Naive thymus-derived CD4-positive, alpha-beta T cell (primary cell): ENCODE data around the gene AGRN. TPM values are rescaled to one million over a fixed set of nuclear protein-coding genes. Genes with fewer than 3 reads are reported as not detected.

Experiments
- ATAC-seq: fragments of 150-1000 bp; cut with Tn5 transposase; 2 replicates; pipeline ENCODE4 v1.10.0; 2021; ENCODE audit warnings: mild to moderate bottlenecking, moderate library complexity
- CTCF ChIA-PET: fragments of 350-600 bp; sonication (Branson Sonifier 250); formaldehyde crosslinking; loops from one replicate; lab custom pipeline; 2021; ENCODE audit warnings: antibody characterized with exemption; lab: Charles Lee
- POLR2A ChIA-PET: fragments of 350-600 bp; sonication (Branson Sonifier 250); formaldehyde crosslinking; loops from one replicate; lab custom pipeline; 2021; ENCODE audit warnings: antibody characterized with exemption, inconsistent platforms; lab: Charles Lee
- DNase-seq, 9 donors: peaks; one replicate each; pipeline versions ENCODE4 v3.0.0 to v3.0.0-alpha.2; 2020 to 2022; ENCODE audit warnings: mixed read lengths in 1 of 9
- H3K27ac ChIP-seq: one replicate; pipeline ENCODE4 v1.7.0; 2013; ENCODE audit warnings: mild to moderate bottlenecking, low read depth, low read length, moderate library complexity
- H3K27me3 ChIP-seq, 2 donors: one replicate each; pipeline ENCODE4 v1.7.0; 2013; ENCODE audit warnings: low read length in 2 of 2, mild to moderate bottlenecking in 2 of 2, moderate library complexity in 2 of 2; ENCODE audit not compliant: control insufficient read depth in 2 of 2, insufficient read depth in 2 of 2
- H3K36me3 ChIP-seq, 3 experiments: 1 replicate in 2 of 3; 2 replicates in 1 of 3; pipeline ENCODE4 v1.7.0; 2013; ENCODE audit warnings: low read length in 3 of 3, mild to moderate bottlenecking in 3 of 3, moderate library complexity in 1 of 3; ENCODE audit not compliant: insufficient read depth in 3 of 3, control insufficient read depth in 2 of 3
- H3K4me1 ChIP-seq, 2 donors: one replicate each; pipeline ENCODE4 v1.7.0; 2013; ENCODE audit warnings: low read length in 2 of 2, mild to moderate bottlenecking in 2 of 2, moderate library complexity in 1 of 2; ENCODE audit not compliant: control insufficient read depth in 2 of 2, insufficient read depth in 2 of 2
- H3K4me3 ChIP-seq: 2 replicates; pipeline ENCODE4 v1.7.0; 2013; ENCODE audit warnings: mild to moderate bottlenecking, low read length
- H3K9me3 ChIP-seq, 3 experiments: 1 replicate in 2 of 3; 2 replicates in 1 of 3; pipeline ENCODE4 v1.7.0; 2013; ENCODE audit warnings: low read length in 3 of 3; ENCODE audit not compliant: control insufficient read depth in 2 of 3
- H3K27ac Mint-ChIP-seq, 9 donors: one replicate each; pipeline ENCODE4 v1.8.0; 2020 to 2022; ENCODE audit warnings: mixed read lengths in 9 of 9, mild to moderate bottlenecking in 8 of 9, moderate library complexity in 5 of 9, inconsistent platforms in 2 of 9
- H3K27me3 Mint-ChIP-seq, 5 donors: one replicate each; pipeline ENCODE4 v1.8.0; 2021 to 2022; ENCODE audit warnings: mixed read lengths in 5 of 5, mild to moderate bottlenecking in 1 of 5
- H3K36me3 Mint-ChIP-seq, 5 donors: one replicate each; pipeline ENCODE4 v1.8.0; 2020 to 2022; ENCODE audit warnings: mixed read lengths in 5 of 5, mild to moderate bottlenecking in 3 of 5, inconsistent platforms in 1 of 5
- H3K4me1 Mint-ChIP-seq, 7 donors: one replicate each; pipeline ENCODE4 v1.8.0; 2020 to 2022; ENCODE audit warnings: mixed read lengths in 7 of 7, mild to moderate bottlenecking in 3 of 7, inconsistent platforms in 1 of 7
- H3K4me3 Mint-ChIP-seq, 10 donors: one replicate each; pipeline ENCODE4 v1.8.0; 2020 to 2022; ENCODE audit warnings: mild to moderate bottlenecking in 10 of 10, mixed read lengths in 10 of 10, moderate library complexity in 6 of 10, inconsistent platforms in 2 of 10
- H3K9me3 Mint-ChIP-seq, 11 donors: one replicate each; pipeline ENCODE4 v1.8.0; 2020 to 2022; ENCODE audit warnings: mixed read lengths in 11 of 11, mild to moderate bottlenecking in 4 of 11, inconsistent platforms in 1 of 11, moderate library complexity in 1 of 11
- intact Hi-C, 2 donors: fragments of 100-400 bp; cut with micrococcal nuclease; formaldehyde crosslinking; loops; one replicate each; pipeline ENCODE4 v1.15.1; 2023
- polyA plus RNA-seq, 2 donors: library from polyadenylated mRNA; unstranded; fragments of 300-500 nt; fragmentation: Illumina TruSeq; gene quantifications; one replicate each; pipeline ENCODE4 v1.2.3, GENCODE V29; 2021
- total RNA-seq, 6 experiments: library from RNA in 5 of 6; stranded (reverse) in 5 of 6; gene quantifications; 1 replicate in 5 of 6; 2 replicates in 1 of 6; pipeline ENCODE4 v1.2.3 and lab custom pipeline; 2021 to 2026

Gene AGRN
- total and polyA plus RNA-seq, 7 experiments from 2014 or later, result 0.19 to 10.9 (median 2.7) TPM

GRCh38 chr1:1058921-1059493 lies 39.1 kb downstream of the AGRN start:
- peak overlapping the region; percentile 43 for H3K4me3 ChIP-seq
- no peaks in the 10 kb centered on the region for H3K9me3 ChIP-seq
- peaks cover 4 to 16% of the 10 kb centered on the region in 2 donors for H3K4me1 ChIP-seq
- peaks cover 0 to 19% (median 5%) of the 10 kb centered on the region in 7 donors for H3K4me1 Mint-ChIP-seq
- peak in 2 of 9 donors; percentile 36 for DNase-seq
- H3K27me3 Mint-ChIP-seq, result peaks cover 7 to 35% (median 13%) of the 10 kb centered on the region in 5 donors
- peak overlapping the region in 3 of 9 donors; percentile 31 to 56 (median 55) for H3K27ac Mint-ChIP-seq
- POLR2A ChIA-PET, result no interaction called here
- H3K9me3 Mint-ChIP-seq, result no peaks in the 10 kb centered on the region
- H3K36me3 ChIP-seq, result no peaks in the 10 kb centered on the region
- H3K4me3 Mint-ChIP-seq, result peak overlapping the region; percentile 52 to 89 (median 73)
- peak; percentile 19 for ATAC-seq
- H3K27me3 ChIP-seq, result peaks cover 3 to 16% of the 10 kb centered on the region in 2 donors
- no peak overlapping the region for H3K27ac ChIP-seq
- CTCF ChIA-PET, result no interaction called here
- intact Hi-C loops, result loop anchor here (1.0 to 2.0 kb wide), 5 partner anchors 10 to 46 kb away; partner anchors contain the start of gene ISG15 (in 1 of the 2)
- no peaks in the 10 kb centered on the region for H3K36me3 Mint-ChIP-seq

GRCh38 chr1:1059494-1060280 lies 39.8 kb downstream of the AGRN start:
- Histone ChIP-seq H3K4me3 (peak overlapping the region; percentile 43), H3K36me3 (no peaks in the 10 kb centered on the region), H3K9me3 (no peaks in the 10 kb centered on the region), H3K27ac (no peak overlapping the region), H3K27me3 (peaks cover 3 to 16% of the 10 kb centered on the region in 2 donors), H3K4me1 (peaks cover 4 to 22% of the 10 kb centered on the region in 2 donors)
- CTCF ChIA-PET, result no interaction called here
- Mint-ChIP-seq H3K4me3 (peak overlapping the region in 8 of 10 donors; percentile 29 to 84 (median 52)), H3K4me1 (peaks cover 0 to 19% (median 5%) of the 10 kb centered on the region in 7 donors), H3K36me3 (no peaks in the 10 kb centered on the region), H3K9me3 (no peaks in the 10 kb centered on the region), H3K27ac (peak overlapping the region in 1 of 9 donors; percentile 38), H3K27me3 (peaks cover 7 to 35% (median 13%) of the 10 kb centered on the region in 5 donors)
- ATAC-seq, result peak; percentile 92
- peak; percentile 80 to 94 (median 87) for DNase-seq
- intact Hi-C loops, result loop anchor here (1.0 to 2.0 kb wide), 5 partner anchors 10 to 47 kb away; partner anchors contain the start of gene ISG15 (in 1 of the 2)
- POLR2A ChIA-PET, result no interaction called here

DNA sequence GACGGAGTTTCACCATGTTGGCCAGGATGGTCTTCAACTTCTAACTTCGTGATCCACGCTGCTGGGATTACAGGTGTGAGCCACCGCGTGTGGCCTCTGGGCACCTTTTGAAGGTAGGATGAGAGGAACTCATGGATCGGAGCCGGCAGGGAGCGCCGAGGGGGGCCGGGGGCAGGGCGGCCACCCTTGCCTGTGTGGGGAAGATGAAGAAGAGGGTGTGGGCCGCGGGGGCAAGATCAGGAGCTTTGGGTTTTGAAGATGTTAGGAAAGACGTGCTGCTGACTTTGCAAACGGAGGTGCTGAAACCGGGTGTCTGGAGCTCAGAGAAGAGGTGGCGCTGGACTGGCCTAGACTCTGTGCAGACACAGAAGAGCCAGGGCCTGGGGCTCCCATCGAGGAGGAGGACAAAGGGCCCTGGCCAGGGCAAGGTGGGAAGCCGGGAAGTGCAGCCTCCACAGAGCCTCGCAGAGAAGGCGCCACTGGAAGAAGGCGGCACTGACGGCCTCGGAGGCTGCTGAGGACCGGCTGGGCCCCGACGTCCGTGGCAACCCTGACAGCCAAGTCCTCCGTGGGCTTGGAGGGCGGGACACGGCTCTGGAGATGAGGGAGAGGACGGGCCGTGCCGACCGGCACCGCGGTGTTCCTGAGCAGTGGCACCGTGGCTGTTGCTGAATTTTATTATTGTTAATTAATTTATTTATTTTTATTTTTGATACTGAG lies 40.5 kb downstream of the AGRN start:
- Histone ChIP-seq H3K9me3 (no peaks in the 10 kb centered on the region), H3K4me3 (no peak overlapping the region), H3K27ac (no peak overlapping the region), H3K27me3 (peaks cover 3 to 16% of the 10 kb centered on the region in 2 donors), H3K36me3 (no peaks in the 10 kb centered on the region), H3K4me1 (peaks cover 4 to 22% of the 10 kb centered on the region in 2 donors)
- ChIA-PET CTCF (no interaction called here), POLR2A (no interaction called here)
- DNase-seq (no peak), ATAC-seq (no peak)
- Mint-ChIP-seq H3K4me1 (peaks cover 0 to 21% (median 6%) of the 10 kb centered on the region in 7 donors), H3K27ac (peak overlapping the region in 1 of 9 donors; percentile 38), H3K27me3 (peaks cover 7 to 35% (median 13%) of the 10 kb centered on the region in 5 donors), H3K9me3 (no peaks in the 10 kb centered on the region), H3K4me3 (peak overlapping the region in 8 of 10 donors; percentile 29 to 81 (median 52)), H3K36me3 (no peaks in the 10 kb centered on the region)
- intact Hi-C loops, result no loop called here

- Mint-ChIP-seq H3K9me3 (no peaks in the 10 kb centered on the region), H3K4me3 (peak overlapping the region in 1 of 10 donors; percentile 64), H3K27ac (peak overlapping the region in 1 of 9 donors; percentile 54), H3K4me1 (peaks cover 0 to 26% (median 6%) of the 10 kb centered on the region in 7 donors), H3K27me3 (peaks cover 7 to 33% (median 13%) of the 10 kb centered on the region in 5 donors), H3K36me3 (no peaks in the 10 kb centered on the region)
- intact Hi-C loops, result no loop called here
- no peak overlapping the region for H3K4me3 ChIP-seq
- peaks cover 3 to 16% of the 10 kb centered on the region in 2 donors for H3K27me3 ChIP-seq
- no peaks in the 10 kb centered on the region for H3K36me3 ChIP-seq
- no peak overlapping the region for H3K27ac ChIP-seq
- H3K4me1 ChIP-seq, result peaks cover 4 to 22% of the 10 kb centered on the region in 2 donors
- DNase-seq (no peak), ATAC-seq (no peak)
- CTCF ChIA-PET, result interaction anchor here (0.6 to 4.8 kb wide), 3 partner anchors 29 to 81 kb away, joined by 3 to 38 read pairs (median 16); partner anchors contain the start of gene PERM1
- H3K9me3 ChIP-seq, result no peaks in the 10 kb centered on the region
- POLR2A ChIA-PET, result no interaction called here
Observed at GRCh38 chr1:1061682-1062345, 41.9 kb downstream of the AGRN start.

- no peak overlapping the region for H3K27ac ChIP-seq
- H3K27ac Mint-ChIP-seq, result no peak overlapping the region
- H3K36me3 Mint-ChIP-seq, result no peaks in the 10 kb centered on the region
- H3K9me3 ChIP-seq, result no peaks in the 10 kb centered on the region
- ATAC-seq (no peak), DNase-seq (no peak)
- POLR2A ChIA-PET, result interaction anchor here (1.7 to 2.4 kb wide), 2 partner anchors 22 to 49 kb away, joined by 4 to 6 read pairs; partner anchors contain the start of gene ISG15
- H3K27me3 Mint-ChIP-seq, result peaks cover 7 to 28% (median 13%) of the 10 kb centered on the region in 5 donors
- peak overlapping the region in 1 of 10 donors; percentile 64 for H3K4me3 Mint-ChIP-seq
- CTCF ChIA-PET, result interaction anchor here (1.2 to 4.8 kb wide), 4 partner anchors 30 to 80 kb away, joined by 3 to 38 read pairs (median 10); partner anchors contain the start of gene PERM1
- no peaks in the 10 kb centered on the region for H3K9me3 Mint-ChIP-seq
- no peaks in the 10 kb centered on the region for H3K36me3 ChIP-seq
- peaks cover 4 to 22% of the 10 kb centered on the region in 2 donors for H3K4me1 ChIP-seq
- no peak overlapping the region for H3K4me3 ChIP-seq
- intact Hi-C loops, result loop anchor here in 1 of 2 donors (1.0 kb wide), 2 partner anchors 29 to 78 kb away; no protein-coding TSS in a partner anchor
- peaks cover 0 to 26% (median 6%) of the 10 kb centered on the region in 7 donors for H3K4me1 Mint-ChIP-seq
- H3K27me3 ChIP-seq, result peaks cover 3 to 16% of the 10 kb centered on the region in 2 donors
Observed at GRCh38 chr1:1062348-1063163, 42.6 kb downstream of the AGRN start.
